Measurements from ENCODE around the gene KLF7.

KLF7 gene

GRCh38 chr2:207135801-207136457 is 29.8 kb downstream of the KLF7 start:
- H3F3A ChIP-seq (ENCODE audit: control insufficient read depth, insufficient read depth), result no peaks in the 10 kb centered on the region
- H3K4me2 ChIP-seq (ENCODE audit: low read length), result no peak overlapping the region
- 0 out of 2 replicates have a peak, but pooled peaks cover 3% of the 10 kb centered on the region for H3K27me3 ChIP-seq (ENCODE audit: control insufficient read depth, low read length)
- H3K36me3 ChIP-seq (ENCODE audit: control insufficient read depth, low read length), result no peaks in the 10 kb centered on the region
- no peaks in the 10 kb centered on the region for H3K9me2 ChIP-seq (replicated peaks; ENCODE audit: control insufficient read depth, low read length)
- no peaks in the 10 kb centered on the region for H3K79me2 ChIP-seq (ENCODE audit: control insufficient read depth, low read length)
- TF ChIP-seq EZH2phosphoT487 (IDR thresholded peaks at IDR 0.05; ENCODE audit: borderline replicate concordance, low read length) (no peak), CTCF (IDR thresholded peaks at IDR 0.05; ENCODE audit: low read depth, low read length, poor library complexity, severe bottlenecking) (no peak)
- H3K4me3 ChIP-seq (ENCODE audit: low read length), result no peak overlapping the region
- no peak overlapping the region for H3K27ac ChIP-seq (ENCODE audit: low read depth, low read length)
- no peaks in the 10 kb centered on the region for H3K9me3 ChIP-seq (ENCODE audit: control insufficient read depth, insufficient read depth, low read length)
- H3K4me1 ChIP-seq (ENCODE audit: control insufficient read depth, low read length), result no peaks in the 10 kb centered on the region
- H4K20me1 ChIP-seq (ENCODE audit: control insufficient read depth, insufficient read depth, low read depth, low read length), result no peaks in the 10 kb centered on the region

GRCh38 chr2:207135340-207135739 is 30.4 kb downstream of the KLF7 start:
- Histone ChIP-seq H3K27me3 (ENCODE audit: control insufficient read depth, low read length) (0 out of 2 replicates have a peak, but pooled peaks cover under 1% of the 10 kb centered on the region), H3K79me2 (ENCODE audit: control insufficient read depth, low read length) (no peaks in the 10 kb centered on the region), H3K27ac (ENCODE audit: low read depth, low read length) (no peak overlapping the region), H3F3A (ENCODE audit: control insufficient read depth, insufficient read depth) (no peaks in the 10 kb centered on the region), H3K4me2 (ENCODE audit: low read length) (no peak overlapping the region), H3K4me1 (ENCODE audit: control insufficient read depth, low read length) (no peaks in the 10 kb centered on the region), H4K20me1 (ENCODE audit: control insufficient read depth, insufficient read depth, low read depth, low read length) (no peaks in the 10 kb centered on the region), H3K36me3 (ENCODE audit: control insufficient read depth, low read length) (no peaks in the 10 kb centered on the region), H3K9me2 (replicated peaks; ENCODE audit: control insufficient read depth, low read length) (no peaks in the 10 kb centered on the region), H3K9me3 (ENCODE audit: control insufficient read depth, insufficient read depth, low read length) (no peaks in the 10 kb centered on the region), H3K4me3 (ENCODE audit: low read length) (no peak overlapping the region)
- TF ChIP-seq EZH2phosphoT487 (IDR thresholded peaks at IDR 0.05; ENCODE audit: borderline replicate concordance, low read length), result no peak
- TF ChIP-seq CTCF (IDR thresholded peaks at IDR 0.05; ENCODE audit: low read depth, low read length, poor library complexity, severe bottlenecking), result no peak

- no peaks in the 10 kb centered on the region for H3K79me2 ChIP-seq (ENCODE audit: control insufficient read depth, low read length)
- H4K20me1 ChIP-seq (ENCODE audit: control insufficient read depth, insufficient read depth, low read depth, low read length), result no peaks in the 10 kb centered on the region
- no peaks in the 10 kb centered on the region for H3K36me3 ChIP-seq (ENCODE audit: control insufficient read depth, low read length)
- H3K4me3 ChIP-seq (ENCODE audit: low read length), result no peak overlapping the region
- no peak overlapping the region for H3K4me2 ChIP-seq (ENCODE audit: low read length)
- TF ChIP-seq EZH2phosphoT487 (IDR thresholded peaks at IDR 0.05; ENCODE audit: borderline replicate concordance, low read length) (no peak), CTCF (IDR thresholded peaks at IDR 0.05; ENCODE audit: low read depth, low read length, poor library complexity, severe bottlenecking) (no peak)
- no peaks in the 10 kb centered on the region for H3K9me3 ChIP-seq (ENCODE audit: control insufficient read depth, insufficient read depth, low read length)
- no peaks in the 10 kb centered on the region for H3F3A ChIP-seq (ENCODE audit: control insufficient read depth, insufficient read depth)
- no peak overlapping the region for H3K27ac ChIP-seq (ENCODE audit: low read depth, low read length)
- no peaks in the 10 kb centered on the region for H3K4me1 ChIP-seq (ENCODE audit: control insufficient read depth, low read length)
- no peaks in the 10 kb centered on the region for H3K27me3 ChIP-seq (ENCODE audit: control insufficient read depth, low read length)
- H3K9me2 ChIP-seq (replicated peaks; ENCODE audit: control insufficient read depth, low read length), result no peaks in the 10 kb centered on the region
These were observed 31.8 kb downstream of the KLF7 start for GRCh38 chr2:207133820-207134519.

Data from DOHH2 (cell line).